ENCODE data around the gene PGBD4. TPM values are rescaled to one million over a fixed set of nuclear protein-coding genes. Genes with fewer than 3 reads are reported as not detected.

Gene PGBD4
- total RNA-seq, 1 donor = 1.8 TPM

DNA sequence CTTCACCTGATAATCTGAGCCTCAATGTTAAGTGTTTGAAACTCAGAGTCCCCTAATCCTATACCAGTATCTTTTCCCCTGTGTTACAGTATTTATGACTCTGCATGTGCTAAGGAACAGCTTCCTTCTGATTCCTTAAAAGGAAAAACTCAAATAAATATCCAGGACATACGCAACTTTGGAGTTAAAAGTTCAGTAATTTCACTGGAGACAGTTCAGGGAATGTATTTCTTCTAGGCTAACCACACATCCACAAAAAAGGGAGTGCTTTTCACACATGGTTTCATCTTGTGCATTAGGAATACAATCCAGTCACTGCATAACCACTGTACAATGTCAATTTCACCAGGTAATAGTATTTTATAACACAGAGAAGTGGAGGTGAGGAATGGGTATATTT is 31.0 kb downstream of the PGBD4 start:
- H3K27me3 ChIP-seq (ENCODE audit: insufficient read depth, low read length) = no peaks in the 10 kb centered on the region
- no peak overlapping the region for H3K27ac ChIP-seq (ENCODE audit: low read depth, low read length)
- H3K9me3 ChIP-seq (ENCODE audit: low read depth, low read length) = no peaks in the 10 kb centered on the region
- no peak for DNase-seq (ENCODE audit: insufficient read length, low spot score, missing footprints)
- H3K36me3 ChIP-seq (ENCODE audit: insufficient read depth, low read length) = no peaks in the 10 kb centered on the region
- no peak overlapping the region for H3K4me3 ChIP-seq (ENCODE audit: insufficient read depth, low read length)
- H4K20me1 ChIP-seq (ENCODE audit: insufficient read depth, low read length) = no peaks in the 10 kb centered on the region
- no peak overlapping the region for H3K4me2 ChIP-seq (ENCODE audit: insufficient read depth, low read length)
- no peak for TF ChIP-seq CTCF (IDR thresholded peaks at IDR 0.05; ENCODE audit: extremely low read depth, low read depth, low read length)
- H3K79me2 ChIP-seq (ENCODE audit: insufficient read depth, low read length) = no peaks in the 10 kb centered on the region
- H3K4me1 ChIP-seq (ENCODE audit: insufficient read depth, low read length) = no peaks in the 10 kb centered on the region
- no peak overlapping the region for H2AFZ ChIP-seq (ENCODE audit: low read length)

DNA sequence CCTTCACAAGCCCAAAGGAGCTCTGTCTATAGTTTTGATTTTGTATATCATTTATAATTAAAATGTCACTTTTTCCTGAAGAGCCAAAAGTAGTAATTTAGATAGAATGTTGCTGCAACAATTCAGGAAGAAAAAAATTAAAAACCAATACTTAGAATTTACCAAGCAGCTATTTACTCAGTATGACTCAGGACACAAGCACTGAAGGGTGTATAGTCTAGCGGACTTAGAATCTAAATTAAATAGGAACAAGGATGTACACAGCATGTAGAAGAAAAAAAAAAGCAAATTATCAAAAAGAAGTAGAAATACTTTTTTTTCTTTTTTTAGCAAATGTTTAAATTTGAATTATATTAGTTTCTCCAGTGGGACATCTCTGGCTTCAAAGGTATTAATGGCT is 31.6 kb downstream of the PGBD4 start:
- no peak for DNase-seq (ENCODE audit: insufficient read length, low spot score, missing footprints)
- H3K4me2 ChIP-seq (ENCODE audit: insufficient read depth, low read length) = no peak overlapping the region
- H3K4me3 ChIP-seq (ENCODE audit: insufficient read depth, low read length) = no peak overlapping the region
- no peak overlapping the region for H2AFZ ChIP-seq (ENCODE audit: low read length)
- TF ChIP-seq CTCF (IDR thresholded peaks at IDR 0.05; ENCODE audit: extremely low read depth, low read depth, low read length) = no peak
- H4K20me1 ChIP-seq (ENCODE audit: insufficient read depth, low read length) = no peaks in the 10 kb centered on the region
- no peaks in the 10 kb centered on the region for H3K27me3 ChIP-seq (ENCODE audit: insufficient read depth, low read length)
- H3K36me3 ChIP-seq (ENCODE audit: insufficient read depth, low read length) = peaks cover 3% of the 10 kb centered on the region
- H3K9me3 ChIP-seq (ENCODE audit: low read depth, low read length) = no peaks in the 10 kb centered on the region
- H3K4me1 ChIP-seq (ENCODE audit: insufficient read depth, low read length) = no peaks in the 10 kb centered on the region
- H3K27ac ChIP-seq (ENCODE audit: low read depth, low read length) = no peak overlapping the region
- H3K79me2 ChIP-seq (ENCODE audit: insufficient read depth, low read length) = no peaks in the 10 kb centered on the region

- Histone ChIP-seq H4K20me1 (ENCODE audit: insufficient read depth, low read length) (no peaks in the 10 kb centered on the region), H3K4me3 (ENCODE audit: insufficient read depth, low read length) (no peak overlapping the region), H3K27me3 (ENCODE audit: insufficient read depth, low read length) (no peaks in the 10 kb centered on the region), H2AFZ (ENCODE audit: low read length) (no peak overlapping the region), H3K27ac (ENCODE audit: low read depth, low read length) (no peak overlapping the region), H3K4me1 (ENCODE audit: insufficient read depth, low read length) (peaks cover 4% of the 10 kb centered on the region), H3K79me2 (ENCODE audit: insufficient read depth, low read length) (no peaks in the 10 kb centered on the region), H3K9me3 (ENCODE audit: low read depth, low read length) (no peaks in the 10 kb centered on the region), H3K36me3 (ENCODE audit: insufficient read depth, low read length) (peaks cover 43% of the 10 kb centered on the region), H3K4me2 (ENCODE audit: insufficient read depth, low read length) (no peak overlapping the region)
- no peak for DNase-seq (ENCODE audit: insufficient read length, low spot score, missing footprints)
- TF ChIP-seq CTCF (IDR thresholded peaks at IDR 0.05; ENCODE audit: extremely low read depth, low read depth, low read length) = no peak
These were observed 45.7 kb downstream of the PGBD4 start for GRCh38 chr15:34147371-34148140.

DNA sequence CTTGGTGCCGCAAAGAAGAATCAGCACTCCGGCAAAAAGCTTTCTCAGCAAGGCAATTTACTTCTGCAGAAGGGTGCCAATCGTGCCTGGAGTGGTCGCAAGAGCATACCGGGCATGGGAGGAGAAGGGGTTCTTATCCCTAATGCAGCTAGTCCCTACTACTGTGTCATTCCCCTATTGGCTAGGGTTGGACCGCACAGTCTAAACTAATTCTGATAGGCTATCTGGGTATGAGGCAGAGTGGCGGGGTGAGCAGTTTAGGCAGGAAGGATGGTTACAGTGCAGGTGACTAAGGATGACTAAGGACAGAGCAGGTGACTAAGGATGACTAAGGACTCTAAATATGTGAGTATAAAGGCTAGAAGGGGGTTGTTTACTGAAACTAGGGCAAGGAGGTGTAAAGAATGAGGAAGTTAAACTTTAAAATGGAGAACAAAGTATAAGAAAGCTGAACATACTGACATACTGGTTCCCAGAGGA is 52.9 kb downstream of the PGBD4 start:
- Histone ChIP-seq H3K4me3 (ENCODE audit: insufficient read depth, low read length) (no peak overlapping the region), H4K20me1 (ENCODE audit: insufficient read depth, low read length) (no peaks in the 10 kb centered on the region), H2AFZ (ENCODE audit: low read length) (no peak overlapping the region), H3K27ac (ENCODE audit: low read depth, low read length) (no peak overlapping the region), H3K4me1 (ENCODE audit: insufficient read depth, low read length) (no peaks in the 10 kb centered on the region), H3K4me2 (ENCODE audit: insufficient read depth, low read length) (no peak overlapping the region), H3K36me3 (ENCODE audit: insufficient read depth, low read length) (peaks cover 49% of the 10 kb centered on the region), H3K79me2 (ENCODE audit: insufficient read depth, low read length) (no peaks in the 10 kb centered on the region), H3K9me3 (ENCODE audit: low read depth, low read length) (peaks cover 8% of the 10 kb centered on the region), H3K27me3 (ENCODE audit: insufficient read depth, low read length) (no peaks in the 10 kb centered on the region)
- TF ChIP-seq CTCF (IDR thresholded peaks at IDR 0.05; ENCODE audit: extremely low read depth, low read depth, low read length) = no peak
- no peak for DNase-seq (ENCODE audit: insufficient read length, low spot score, missing footprints)
